GM12864 (cell line): ENCODE data around the gene IRGC.

Experiments
- DNase-seq: peaks from one replicate; pipeline ENCODE4 v3.0.0-alpha.2; 2011; ENCODE audit warnings: low read depth
- H3K4me3 ChIP-seq: 2 replicates; pipeline ENCODE4 v1.5.1; 2011; ENCODE audit warnings: mild to moderate bottlenecking, low read depth, low read length, control low read depth
- TF ChIP-seq, protein P1 (sequence below): IDR thresholded peaks from 2 replicates; pipeline ENCODE4 v1.5.1; 2011; ENCODE audit warnings: low read depth, mild to moderate bottlenecking, moderate library complexity, low read length, control low read depth, inconsistent platforms; ENCODE audit errors: missing control alignments

The IRGC gene

DNA sequence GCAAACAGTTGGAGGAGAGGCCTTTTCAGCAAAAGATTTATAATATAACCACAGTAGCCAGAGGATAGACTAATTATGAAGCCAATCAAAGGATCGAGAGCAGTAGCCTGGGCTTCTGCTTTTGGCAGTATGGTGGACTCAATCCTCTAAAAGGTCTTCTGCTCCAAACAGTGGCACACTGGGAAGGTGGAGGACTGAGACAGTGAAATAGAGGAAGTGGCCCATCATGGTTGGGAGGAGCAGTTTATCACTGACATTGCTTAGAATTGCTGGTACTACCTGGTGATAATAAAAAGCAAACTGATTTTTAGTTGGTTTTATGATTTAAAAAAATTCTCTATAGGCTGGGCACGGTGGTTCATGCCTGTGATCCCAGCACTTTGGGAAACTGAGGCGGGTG is 25.0 kb upstream of the IRGC start:
- TF ChIP-seq, protein P1, sequence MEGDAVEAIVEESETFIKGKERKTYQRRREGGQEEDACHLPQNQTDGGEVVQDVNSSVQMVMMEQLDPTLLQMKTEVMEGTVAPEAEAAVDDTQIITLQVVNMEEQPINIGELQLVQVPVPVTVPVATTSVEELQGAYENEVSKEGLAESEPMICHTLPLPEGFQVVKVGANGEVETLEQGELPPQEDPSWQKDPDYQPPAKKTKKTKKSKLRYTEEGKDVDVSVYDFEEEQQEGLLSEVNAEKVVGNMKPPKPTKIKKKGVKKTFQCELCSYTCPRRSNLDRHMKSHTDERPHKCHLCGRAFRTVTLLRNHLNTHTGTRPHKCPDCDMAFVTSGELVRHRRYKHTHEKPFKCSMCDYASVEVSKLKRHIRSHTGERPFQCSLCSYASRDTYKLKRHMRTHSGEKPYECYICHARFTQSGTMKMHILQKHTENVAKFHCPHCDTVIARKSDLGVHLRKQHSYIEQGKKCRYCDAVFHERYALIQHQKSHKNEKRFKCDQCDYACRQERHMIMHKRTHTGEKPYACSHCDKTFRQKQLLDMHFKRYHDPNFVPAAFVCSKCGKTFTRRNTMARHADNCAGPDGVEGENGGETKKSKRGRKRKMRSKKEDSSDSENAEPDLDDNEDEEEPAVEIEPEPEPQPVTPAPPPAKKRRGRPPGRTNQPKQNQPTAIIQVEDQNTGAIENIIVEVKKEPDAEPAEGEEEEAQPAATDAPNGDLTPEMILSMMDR, result no peak
- H3K4me3 ChIP-seq, result no peak overlapping the region

DNA sequence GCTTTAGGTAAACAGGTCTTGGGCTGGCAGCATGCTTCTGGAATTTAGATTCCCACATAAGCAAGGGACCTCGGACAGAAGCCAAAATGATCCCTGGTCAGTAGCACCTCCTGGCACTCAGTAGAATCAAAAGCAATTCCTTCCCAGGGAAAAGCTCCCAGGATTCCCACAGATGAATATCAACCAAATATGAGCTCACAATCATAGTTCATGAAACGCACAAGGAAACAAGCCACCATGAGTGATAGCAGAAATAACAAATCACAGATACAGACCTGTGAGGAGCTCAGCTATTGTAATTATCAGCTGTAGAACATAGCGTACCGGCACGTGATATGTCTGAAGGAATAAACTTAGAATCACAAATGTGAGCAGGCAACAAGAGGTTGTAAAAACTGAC is 24.1 kb upstream of the IRGC start:
- no peak for DNase-seq
- TF ChIP-seq, protein P1, result no peak
- H3K4me3 ChIP-seq, result no peak overlapping the region

More for the DNA sequence above, 25.0 kb upstream of the IRGC start:
- no peak for DNase-seq

DNA sequence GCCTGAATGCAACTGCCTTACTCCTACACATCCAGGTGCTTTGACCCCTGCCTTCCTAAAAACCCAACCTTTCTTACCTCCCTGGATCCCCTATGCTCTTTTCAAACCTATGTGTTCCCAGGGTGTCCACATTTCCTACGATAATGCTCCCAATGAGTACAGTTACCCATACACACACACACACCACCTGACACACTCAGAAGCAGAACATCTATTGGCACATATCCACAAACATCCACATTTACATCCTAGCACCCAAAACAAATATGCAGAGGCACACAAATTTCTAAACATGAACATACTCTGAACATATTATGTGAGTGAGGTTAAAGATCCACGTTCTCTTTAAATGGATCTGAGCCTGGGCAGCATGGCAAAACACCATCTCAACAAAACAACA is 23.5 kb upstream of the IRGC start:
- TF ChIP-seq, protein P1, result no peak
- no peak overlapping the region for H3K4me3 ChIP-seq
- no peak for DNase-seq

DNA sequence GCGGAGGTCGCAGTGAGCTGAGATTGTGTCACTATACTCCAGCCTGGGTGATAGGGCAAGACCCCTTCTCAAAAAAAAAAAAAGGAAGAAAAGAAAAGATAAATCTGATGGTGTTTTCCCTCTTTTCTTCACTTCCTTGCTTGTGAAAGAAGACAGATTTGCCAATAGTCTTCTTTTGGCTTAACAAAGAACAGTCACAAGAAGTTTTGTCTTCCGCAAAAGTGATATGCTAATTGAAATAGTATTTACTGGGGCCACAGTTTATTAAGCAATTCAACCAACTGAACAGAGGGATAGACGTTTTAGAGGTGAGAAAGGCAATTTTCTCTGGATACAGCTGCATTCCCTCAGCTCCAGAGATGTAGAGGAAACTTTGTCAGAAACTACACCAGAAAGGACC is 23.0 kb upstream of the IRGC start:
- TF ChIP-seq, protein P1, result no peak
- DNase-seq, result no peak
- H3K4me3 ChIP-seq, result no peak overlapping the region

DNA sequence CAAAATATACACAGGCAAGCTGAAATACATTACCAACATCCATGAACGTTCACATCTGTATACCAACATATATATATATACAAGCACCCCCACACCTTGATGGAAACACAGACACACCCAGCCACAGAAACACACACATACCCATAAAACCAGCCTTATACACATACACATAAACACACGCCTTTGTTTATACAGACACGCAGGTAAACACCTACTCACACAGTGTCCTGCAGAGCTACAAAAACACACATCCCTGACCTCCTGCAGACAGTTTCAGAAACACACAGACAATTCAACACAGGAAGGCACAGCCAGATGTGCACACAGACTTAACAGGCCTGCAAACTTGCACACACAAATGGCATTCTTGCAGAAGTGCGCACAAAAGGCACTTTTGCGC is 21.3 kb upstream of the IRGC start:
- TF ChIP-seq, protein P1, result no peak
- H3K4me3 ChIP-seq, result no peak overlapping the region
- DNase-seq, result no peak

DNA sequence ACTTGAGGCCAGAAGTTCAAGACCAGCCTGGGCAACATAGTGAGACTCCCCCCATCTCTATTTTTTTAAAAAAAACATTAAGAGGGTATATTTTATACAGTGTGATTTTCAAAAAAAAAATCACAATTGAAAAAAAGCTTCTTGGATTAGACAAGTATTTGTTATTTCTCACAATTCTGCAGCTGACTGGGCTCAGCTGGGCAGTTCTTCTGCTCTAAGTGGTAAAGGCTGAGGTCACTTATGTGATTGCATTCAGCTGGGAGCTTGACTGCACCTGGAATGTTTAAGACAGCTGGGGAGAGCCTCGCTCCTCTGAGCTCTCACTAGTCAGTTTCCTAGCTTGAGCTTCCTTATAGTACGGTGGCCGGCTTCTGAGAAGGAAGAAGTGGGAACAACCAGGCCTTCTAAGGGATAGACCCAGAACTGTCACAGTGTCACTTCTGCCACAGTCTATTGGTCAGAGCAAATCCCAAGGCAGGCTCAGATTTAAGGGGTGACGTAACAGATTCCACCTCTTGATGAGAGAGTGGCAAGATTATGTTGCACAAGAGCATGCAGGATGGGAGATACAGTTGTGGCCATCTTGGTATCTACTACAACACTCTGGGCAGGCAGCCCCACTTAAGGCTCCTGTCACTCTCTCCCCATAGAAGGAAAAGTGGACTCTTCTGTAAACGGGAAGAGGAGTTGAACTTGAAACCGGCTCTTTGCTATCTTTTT is 19.7 kb upstream of the IRGC start:
- DNase-seq, result no peak
- H3K4me3 ChIP-seq, result no peak overlapping the region
- TF ChIP-seq, protein P1, result no peak

DNA sequence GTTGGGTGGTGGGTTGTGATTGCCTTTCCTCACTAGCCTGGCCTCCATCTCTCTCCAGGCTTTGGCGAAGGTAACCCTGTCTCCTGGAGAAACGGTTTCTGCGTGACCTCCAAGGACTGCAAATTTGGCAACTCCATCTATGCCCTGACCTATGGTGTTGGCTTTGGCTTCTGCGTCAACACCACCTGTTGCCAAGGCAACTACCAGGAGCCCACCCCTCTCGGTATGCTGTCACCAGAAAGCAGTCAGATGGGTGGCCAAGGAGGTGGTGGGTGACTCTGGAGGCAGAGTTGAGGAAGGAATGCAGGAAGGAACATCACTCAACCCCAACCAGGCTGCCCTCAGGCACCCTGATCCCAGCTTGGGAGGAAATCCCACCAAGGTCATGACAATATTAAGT is 18.6 kb upstream of the IRGC start:
- TF ChIP-seq, protein P1, result no peak
- no peak overlapping the region for H3K4me3 ChIP-seq
- DNase-seq, result no peak
